Liver (tissue), 3 donors: ENCODE data around the gene IFRD2.

Experiments
- ATF3 ChIP-seq: IDR thresholded peaks from 2 replicates; pipeline ENCODE4 v1.6.1; 2016; ENCODE audit warnings: antibody characterized with exemption
- CTCF ChIP-seq: fragments of 150-350 bp; IDR thresholded peaks from 2 replicates; pipeline ENCODE4 v1.5.1; 2017; ENCODE audit warnings: improper control_type of control experiment, low read depth, low read length; ENCODE audit not compliant: missing input control
- GABPA ChIP-seq, 2 donors: IDR thresholded peaks in 1 of 2; conservative IDR thresholded peaks in 1 of 2; 2 replicates each; pipeline ENCODE4 v1.6.1; 2016; ENCODE audit warnings: antibody characterized with exemption in 2 of 2, mild to moderate bottlenecking in 1 of 2, moderate library complexity in 1 of 2
- TAF1 ChIP-seq: conservative IDR thresholded peaks from 2 replicates; pipeline ENCODE4 v1.6.1; 2016; ENCODE audit warnings: antibody characterized with exemption, mild to moderate bottlenecking
- donor health status: healthy.
- donor health status: healthy.

- TF ChIP-seq GABPA (IDR thresholded peaks at IDR 0.05 in 1 of 2, conservative IDR thresholded peaks at IDR 0.05 in 1 of 2) = no peak
- peak; percentile 93 for TF ChIP-seq CTCF
- TF ChIP-seq TAF1 = no peak
- no peak for TF ChIP-seq ATF3
These were observed 46.3 kb downstream of the IFRD2 start for GRCh38 chr3:50245831-50246516.
